GM19455 (cell line): ENCODE results near the gene SUGP2.
"Not testable (repeated sequence)": the region's sequence is repeated elsewhere in the genome, so short reads cannot be mapped to it uniquely, and the experiment has no call there.

Experiments used
- ATAC-seq: cut with Tn5 transposase; IDR thresholded peaks from one replicate; pipeline ENCODE4 v1.9.1; 2021; ENCODE audit not compliant: unreplicated experiment

Gene SUGP2

DNA sequence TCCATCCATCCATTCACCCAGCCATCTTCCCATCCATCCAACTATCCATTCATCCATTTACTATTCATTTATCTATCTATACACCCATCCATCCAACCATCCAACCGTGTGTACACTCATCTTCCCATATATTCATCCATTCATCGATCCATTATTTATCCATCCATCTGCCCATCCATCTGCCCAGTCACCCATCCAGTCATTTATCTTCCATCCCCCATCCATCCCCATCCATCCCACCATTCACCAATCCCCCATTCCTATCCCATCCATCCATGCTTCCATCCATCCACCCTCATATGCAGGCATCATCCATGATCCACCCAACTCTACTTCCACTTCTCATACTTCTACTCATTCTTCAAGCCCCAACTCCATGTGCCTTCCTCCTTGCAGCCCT lies 78.3 kb downstream of the SUGP2 start:
- no peak for ATAC-seq

DNA sequence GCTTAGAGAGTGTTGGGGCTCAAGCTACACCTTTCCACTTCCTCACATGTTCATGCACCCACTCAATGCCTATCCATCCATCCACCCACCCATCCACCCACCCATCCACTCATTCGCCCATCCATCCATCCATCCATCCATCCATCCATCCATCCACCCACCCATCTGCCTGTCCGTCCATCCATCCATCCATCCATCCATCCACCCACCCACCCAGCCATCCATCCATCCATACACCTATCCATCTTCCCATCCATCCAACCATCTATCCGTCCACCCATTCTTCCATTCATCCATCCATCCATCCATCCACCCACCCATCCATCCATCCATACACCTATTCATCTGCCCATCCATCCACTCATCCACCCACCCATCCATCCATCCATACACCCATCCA lies 79.2 kb downstream of the SUGP2 start:
- no peak for ATAC-seq

DNA sequence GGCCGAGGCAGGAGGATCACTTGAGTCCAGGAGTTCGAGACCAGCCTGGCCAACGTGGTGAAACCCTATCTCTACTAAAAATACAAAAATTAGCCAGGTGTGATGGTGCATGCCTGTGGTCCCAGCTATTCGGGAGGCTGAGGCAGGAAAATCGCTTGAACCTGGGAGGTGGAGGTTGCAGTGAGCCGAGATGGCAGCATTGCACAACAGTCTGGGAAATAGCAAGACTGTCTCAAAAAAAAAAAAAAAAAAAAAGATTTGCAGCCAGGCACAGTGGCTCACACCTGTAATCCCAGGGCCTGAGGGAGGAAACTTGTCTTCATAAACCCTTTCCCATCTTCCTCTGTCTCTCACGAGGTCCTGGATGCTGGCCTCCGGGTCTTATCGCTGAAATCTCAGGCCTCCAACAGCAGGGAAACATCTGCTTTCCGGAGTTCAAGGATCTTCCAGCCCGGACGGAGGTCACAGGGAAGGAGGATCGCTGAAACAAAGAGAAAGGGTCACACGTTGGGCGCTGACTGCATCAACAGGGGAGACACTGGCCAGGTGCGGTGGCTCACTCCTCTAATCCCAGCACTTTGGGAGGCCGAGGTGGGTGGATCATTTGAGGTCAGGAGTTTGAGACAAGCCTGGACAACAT lies 80.8 kb downstream of the SUGP2 start:
- ATAC-seq = not testable (repeated sequence)

DNA sequence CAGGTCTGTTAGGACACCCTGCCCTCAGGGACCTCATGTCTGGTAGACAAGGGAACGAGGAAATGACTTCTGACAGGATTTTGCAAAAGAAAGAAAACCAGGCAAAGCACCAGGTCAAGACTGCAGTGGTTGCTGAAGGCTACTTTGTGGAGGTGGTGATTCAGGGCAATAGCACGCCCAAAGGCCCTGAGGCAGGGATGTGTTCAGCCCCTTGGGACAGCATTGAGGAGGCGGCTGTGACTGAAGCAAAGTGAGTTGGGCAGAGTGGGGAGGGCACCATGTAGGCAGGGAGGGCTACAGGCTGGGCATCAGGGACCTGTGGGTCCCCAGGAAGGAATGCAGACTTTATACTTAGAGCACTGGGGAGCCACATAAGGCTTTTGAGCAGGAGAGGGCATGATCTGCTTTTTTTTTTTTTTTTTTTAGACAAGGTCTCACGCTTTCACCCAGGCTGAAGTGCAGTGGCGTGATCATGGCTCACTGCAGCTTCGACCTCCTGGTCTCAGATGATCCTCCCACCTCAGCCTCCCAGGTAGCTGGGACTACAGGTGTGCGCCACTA lies 81.5 kb downstream of the SUGP2 start:
- ATAC-seq = no peak

DNA sequence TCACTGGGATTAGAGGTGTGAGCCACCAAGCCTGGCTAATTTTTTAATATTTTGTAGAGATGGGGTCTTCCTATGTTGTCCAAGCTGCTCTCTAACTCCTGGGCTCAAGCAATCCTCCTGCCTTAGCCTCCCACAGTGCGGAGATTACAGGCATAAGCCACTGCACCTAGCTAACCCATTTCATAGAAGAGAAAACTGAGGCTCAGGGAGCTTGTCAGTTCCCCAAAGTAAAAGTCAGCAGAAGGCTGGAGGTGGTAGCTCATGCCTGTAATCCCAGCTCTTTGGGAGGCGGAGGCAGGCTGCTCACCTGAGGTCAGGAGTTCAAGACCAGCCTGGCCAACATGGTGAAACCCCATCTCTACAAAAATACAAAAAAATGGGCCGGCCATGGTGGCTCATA lies 83.5 kb downstream of the SUGP2 start:
- no peak for ATAC-seq

DNA sequence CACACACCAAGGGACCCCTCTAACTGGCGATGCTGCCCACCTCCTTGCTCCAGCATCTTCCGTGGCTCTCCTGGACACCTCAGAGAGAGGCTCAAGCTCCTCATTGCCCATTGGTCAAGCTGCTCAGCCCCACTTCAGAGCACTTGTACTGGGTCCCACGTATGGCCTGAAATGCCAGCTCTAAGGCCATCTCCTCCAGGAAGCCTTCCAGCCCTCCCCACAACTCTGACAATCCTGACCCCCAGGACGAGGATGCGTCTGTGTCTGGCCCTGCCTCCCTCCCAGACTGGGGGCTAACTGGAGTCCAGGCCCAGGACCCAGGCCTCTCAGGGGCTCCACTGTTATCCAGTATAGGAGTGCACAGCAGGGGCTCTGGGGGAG lies 84.4 kb downstream of the SUGP2 start:
- no peak for ATAC-seq

DNA sequence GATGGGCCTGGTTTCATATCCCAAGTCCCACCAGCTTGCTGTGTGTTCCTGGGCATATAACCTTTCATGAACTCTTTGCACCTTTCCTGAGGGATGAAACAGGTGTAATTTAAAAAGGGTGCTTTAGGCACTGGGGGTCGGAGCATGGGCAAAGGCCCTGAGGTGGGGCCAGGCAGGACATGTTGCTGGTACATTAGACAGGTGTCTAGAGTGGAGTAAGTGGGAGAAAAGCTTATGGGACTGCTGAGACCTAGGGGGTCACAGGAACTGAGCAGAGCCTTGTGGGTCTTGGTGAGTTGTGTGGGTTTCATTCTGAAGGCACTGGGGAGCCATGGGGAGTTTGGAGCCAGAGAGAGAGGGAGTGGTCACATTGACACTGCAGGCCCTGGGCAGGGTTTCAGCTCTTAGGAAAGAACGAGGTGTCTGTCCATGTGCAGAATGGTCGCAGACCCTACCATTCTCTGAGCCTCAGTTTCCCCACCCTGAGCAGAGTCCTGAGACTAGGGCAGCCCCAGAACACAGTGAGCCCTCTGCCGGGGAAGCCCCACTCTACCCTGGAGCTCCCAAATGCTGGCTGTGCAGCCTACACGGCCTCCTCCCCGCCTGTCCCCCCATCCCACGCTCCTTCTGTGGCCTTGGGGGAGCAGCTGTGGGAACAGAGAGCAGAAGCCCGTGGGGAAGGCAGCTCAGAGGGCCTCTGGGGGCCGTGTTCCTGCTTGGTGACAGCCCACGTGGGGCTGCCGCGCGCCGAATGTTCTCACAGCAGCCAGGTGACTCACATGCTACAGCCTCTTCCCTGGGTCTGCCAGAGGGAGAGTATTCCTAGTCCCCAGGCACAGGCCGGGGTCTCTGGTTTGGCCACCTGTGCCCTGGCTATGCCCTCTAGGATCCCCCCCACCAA lies 85.0 kb downstream of the SUGP2 start:
- no peak for ATAC-seq

DNA sequence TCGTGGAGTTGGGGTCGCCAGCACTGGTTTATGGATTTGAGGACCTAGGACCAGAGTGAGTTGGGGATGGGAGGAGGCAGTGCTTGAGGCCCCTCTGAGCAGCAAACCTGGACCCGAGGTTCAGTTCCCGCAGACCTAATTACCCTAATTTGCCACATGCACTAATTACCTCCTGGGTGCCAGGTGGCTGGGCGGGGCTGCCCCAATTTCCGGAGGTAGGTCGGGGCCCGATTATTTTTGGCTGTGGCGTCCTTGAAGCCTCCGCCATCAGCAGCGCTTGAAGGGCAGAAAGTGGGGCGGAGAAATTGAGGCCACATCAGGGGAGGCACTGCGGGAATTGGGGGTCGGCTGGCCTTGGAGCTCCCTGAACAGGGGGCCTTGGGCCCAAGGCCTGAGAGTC lies 86.4 kb downstream of the SUGP2 start:
- ATAC-seq = no peak

DNA sequence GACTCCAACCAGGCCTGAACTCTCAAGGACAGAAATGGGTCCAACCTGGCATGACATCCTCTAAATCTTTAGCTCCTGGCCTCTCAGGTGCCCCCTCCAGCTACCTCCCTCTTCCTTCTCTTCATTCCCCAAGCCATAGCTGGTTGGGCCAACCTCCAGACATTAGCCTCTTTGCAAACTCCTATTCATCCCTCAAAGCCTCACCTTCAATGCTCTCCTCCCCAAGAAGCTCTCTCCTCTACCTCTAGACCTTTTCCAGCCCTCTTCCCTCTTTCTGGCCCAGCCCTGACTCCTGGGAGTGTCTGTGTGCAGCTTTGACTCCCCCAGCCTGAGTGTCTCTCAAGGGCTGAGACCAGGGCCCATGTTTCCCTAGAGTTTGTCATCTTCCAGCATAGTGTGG lies 87.0 kb downstream of the SUGP2 start:
- no peak for ATAC-seq

DNA sequence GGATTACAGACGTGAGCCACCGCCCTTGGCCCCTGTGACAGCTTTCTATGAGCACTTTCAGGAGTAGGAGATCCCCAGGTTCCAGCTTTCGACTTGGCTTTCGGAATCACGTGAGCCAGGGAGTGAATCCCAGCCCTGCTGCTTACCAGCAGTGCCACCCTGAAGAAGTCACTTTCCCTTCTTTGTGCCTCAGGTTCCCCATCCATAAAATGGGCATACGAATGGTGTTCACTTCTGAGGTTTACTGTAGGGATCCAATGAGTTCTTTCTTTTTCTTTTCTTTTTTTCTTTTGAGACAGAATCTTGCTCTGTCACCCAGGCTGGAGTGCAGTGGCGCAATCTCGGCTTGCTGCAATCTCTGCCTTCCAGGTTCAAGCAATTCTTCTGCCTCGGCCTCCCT lies 88.0 kb downstream of the SUGP2 start:
- ATAC-seq = no peak

DNA sequence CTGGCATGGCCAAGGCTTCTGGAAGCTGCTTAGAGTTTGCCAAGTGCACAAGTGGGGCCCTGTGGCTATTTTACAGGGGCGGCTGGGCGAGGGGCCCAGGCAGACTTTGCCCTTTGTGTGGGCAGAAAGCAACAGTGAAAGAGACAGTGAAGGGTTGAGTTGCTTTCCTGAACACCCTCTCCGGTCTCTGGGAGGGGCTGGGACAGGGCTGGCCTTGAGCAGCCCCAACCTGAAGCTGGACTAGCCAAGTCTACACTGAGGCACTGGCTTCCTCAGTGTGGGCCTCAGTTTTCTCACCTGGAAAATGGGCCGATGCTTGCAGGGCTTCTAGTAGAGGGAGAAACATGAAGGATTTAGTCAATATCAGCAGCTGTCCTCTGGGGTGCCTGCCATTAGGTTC lies 89.9 kb downstream of the SUGP2 start:
- no peak for ATAC-seq

DNA sequence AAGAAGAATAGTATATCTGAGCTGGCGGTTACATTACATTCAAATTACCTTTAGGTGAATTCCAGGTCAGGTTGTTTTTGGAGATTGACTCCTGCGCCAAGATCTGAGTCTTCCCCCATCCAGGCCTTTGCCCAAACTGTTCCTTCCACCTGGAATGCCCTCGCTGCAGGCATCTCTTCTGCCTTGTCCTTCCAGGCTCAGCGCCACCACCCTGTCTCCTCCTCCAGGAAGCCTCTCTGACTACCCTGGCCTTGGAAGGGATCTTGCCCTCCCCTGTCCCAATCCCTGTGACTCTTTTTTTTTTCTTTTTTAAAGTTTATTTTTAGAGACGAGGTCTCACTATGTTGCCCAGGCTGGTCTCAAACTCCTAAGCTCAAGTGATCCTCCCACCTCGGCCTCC lies 90.6 kb downstream of the SUGP2 start:
- no peak for ATAC-seq

DNA sequence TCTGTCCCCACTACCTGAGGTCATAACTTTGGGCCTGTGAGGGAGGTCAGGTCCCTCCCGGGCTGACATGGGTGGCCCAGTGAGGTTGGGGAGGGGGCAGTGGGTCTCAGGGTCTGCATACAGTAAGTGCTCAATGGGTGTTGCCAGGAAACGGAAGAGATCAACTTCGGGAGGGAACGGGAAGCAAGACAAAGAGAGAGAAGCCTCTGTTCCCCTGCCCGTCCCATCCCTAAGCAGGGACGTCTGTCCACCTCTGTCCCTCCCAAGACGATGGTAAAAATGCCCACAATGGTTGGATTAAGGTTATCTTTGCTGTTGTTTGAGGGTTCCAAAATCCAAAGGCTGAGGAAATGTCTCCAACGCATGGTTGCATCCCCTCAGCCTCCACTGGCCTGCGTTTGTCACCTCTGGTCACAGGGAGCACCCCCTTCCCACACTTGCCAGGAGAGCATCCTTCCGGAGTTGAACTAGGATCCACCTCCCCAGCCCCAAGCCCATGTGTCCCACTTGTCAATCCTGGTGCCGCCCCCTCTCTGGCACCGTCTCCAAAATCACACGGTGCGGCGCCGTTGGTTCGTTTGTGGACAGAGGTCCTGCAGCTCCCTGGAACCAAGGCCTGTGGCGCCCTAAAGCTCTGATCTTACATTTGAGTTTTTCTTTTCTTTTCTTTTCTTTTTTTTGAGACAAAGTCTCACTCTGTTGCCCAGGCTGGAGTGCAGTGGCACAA lies 91.5 kb downstream of the SUGP2 start:
- no peak for ATAC-seq
